ENCODE measurements around the gene AARS1. TPM values are rescaled to one million over a fixed set of nuclear protein-coding genes. Genes with fewer than 3 reads are reported as not detected.

The AARS1 gene
- total and polyA plus RNA-seq, 2 of the 8 experiments (the other 6 are each of a cell fraction or from before 2014, with no cell fraction given) = 130 to 235 TPM

DNA sequence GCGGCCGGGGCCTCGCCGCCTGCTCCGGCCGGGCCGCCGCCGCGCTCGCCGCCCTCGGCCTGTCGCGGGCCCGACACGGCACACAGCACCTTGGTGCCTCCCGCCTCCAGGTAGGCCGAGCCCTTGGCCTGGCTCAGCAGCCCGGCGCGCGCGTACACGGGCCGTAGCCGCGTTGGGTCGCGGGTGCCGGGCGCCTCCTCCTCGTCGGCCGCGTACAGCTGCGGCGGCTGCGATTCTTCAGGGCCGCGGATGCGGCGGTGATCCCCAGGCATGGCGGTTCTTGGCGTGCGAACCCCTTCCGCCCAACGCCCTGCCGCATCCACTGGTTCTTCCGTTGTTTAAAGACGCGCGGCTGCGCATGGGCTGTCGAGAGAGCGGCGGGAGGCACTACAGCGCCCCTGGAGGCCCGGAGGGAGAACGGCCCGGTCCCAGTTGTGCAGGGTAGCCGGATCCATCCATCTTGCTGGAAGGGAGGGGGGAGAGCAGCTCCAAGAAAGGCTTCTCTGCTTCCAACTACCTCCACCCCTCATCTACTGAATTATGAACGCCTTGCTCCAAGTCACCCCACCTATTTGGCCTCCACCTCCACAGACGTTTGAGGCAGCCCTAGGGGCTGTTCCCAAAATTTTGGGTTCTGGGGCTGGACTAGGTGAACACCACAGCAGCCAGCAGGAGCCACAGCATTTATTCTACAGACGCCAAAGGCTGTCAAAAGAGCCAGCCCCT, 37.5 kb downstream of the AARS1 start, which contains the start of gene EXOSC6 (continued):
- TF ChIP-seq ZNF274 (IDR thresholded peaks at IDR 0.05; ENCODE audit: borderline replicate concordance, extremely low read depth, low read length) = no peak
- TF ChIP-seq, protein P1, sequence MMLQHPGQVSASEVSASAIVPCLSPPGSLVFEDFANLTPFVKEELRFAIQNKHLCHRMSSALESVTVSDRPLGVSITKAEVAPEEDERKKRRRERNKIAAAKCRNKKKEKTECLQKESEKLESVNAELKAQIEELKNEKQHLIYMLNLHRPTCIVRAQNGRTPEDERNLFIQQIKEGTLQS (IDR thresholded peaks at IDR 0.05; ENCODE audit: insufficient read depth, low read depth, low read length) = no peak
- peak; percentile 37; the same call in 1 of the 2 replicates for TF ChIP-seq GABPA (IDR thresholded peaks at IDR 0.05; ENCODE audit: borderline replicate concordance, insufficient read depth, low read length)
- TF ChIP-seq RBBP5 (IDR thresholded peaks at IDR 0.05; ENCODE audit: borderline replicate concordance, low read depth, low read length) = no peak
- TF ChIP-seq, protein P2, sequence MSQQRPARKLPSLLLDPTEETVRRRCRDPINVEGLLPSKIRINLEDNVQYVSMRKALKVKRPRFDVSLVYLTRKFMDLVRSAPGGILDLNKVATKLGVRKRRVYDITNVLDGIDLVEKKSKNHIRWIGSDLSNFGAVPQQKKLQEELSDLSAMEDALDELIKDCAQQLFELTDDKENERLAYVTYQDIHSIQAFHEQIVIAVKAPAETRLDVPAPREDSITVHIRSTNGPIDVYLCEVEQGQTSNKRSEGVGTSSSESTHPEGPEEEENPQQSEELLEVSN (IDR thresholded peaks at IDR 0.05) = peak; percentile 28; the same call in 1 of the 2 replicates
- TF ChIP-seq, protein P3, sequence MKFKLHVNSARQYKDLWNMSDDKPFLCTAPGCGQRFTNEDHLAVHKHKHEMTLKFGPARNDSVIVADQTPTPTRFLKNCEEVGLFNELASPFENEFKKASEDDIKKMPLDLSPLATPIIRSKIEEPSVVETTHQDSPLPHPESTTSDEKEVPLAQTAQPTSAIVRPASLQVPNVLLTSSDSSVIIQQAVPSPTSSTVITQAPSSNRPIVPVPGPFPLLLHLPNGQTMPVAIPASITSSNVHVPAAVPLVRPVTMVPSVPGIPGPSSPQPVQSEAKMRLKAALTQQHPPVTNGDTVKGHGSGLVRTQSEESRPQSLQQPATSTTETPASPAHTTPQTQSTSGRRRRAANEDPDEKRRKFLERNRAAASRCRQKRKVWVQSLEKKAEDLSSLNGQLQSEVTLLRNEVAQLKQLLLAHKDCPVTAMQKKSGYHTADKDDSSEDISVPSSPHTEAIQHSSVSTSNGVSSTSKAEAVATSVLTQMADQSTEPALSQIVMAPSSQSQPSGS (IDR thresholded peaks at IDR 0.05; ENCODE audit: low read length) = peak; percentile 87; the same call in 1 of the 2 replicates
- no peak for TF ChIP-seq KDM1A (IDR thresholded peaks at IDR 0.05; ENCODE audit: borderline replicate concordance, low read length)
- TF ChIP-seq JUND (IDR thresholded peaks at IDR 0.05; ENCODE audit: low read length) = peak; percentile 66; the same call in 1 of the 2 replicates
- TF ChIP-seq SAP30 (IDR thresholded peaks at IDR 0.05; ENCODE audit: insufficient read depth, insufficient replicate concordance, low read length) = no peak
- TF ChIP-seq, protein P4, sequence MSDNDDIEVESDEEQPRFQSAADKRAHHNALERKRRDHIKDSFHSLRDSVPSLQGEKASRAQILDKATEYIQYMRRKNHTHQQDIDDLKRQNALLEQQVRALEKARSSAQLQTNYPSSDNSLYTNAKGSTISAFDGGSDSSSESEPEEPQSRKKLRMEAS (IDR thresholded peaks at IDR 0.05) = peak; percentile 66
- no peak for TF ChIP-seq JUN (IDR thresholded peaks at IDR 0.05; ENCODE audit: low read depth, low read length)
- TF ChIP-seq CTBP2 (IDR thresholded peaks at IDR 0.05; ENCODE audit: borderline replicate concordance, insufficient read depth, insufficient read length, low read length) = no peak
- peak; percentile 98 for TF ChIP-seq POLR2AphosphoS5 (IDR thresholded peaks at IDR 0.05; ENCODE audit: low read depth, low read length)
- no peak for TF ChIP-seq POU5F1 (IDR thresholded peaks at IDR 0.05; ENCODE audit: low read depth, low read length)
- TF ChIP-seq TAF7 (optimal IDR thresholded peaks at IDR 0.05; ENCODE audit: borderline replicate concordance, low read depth, low read length) = peak; percentile 90
- no peak for TF ChIP-seq SIX5 (IDR thresholded peaks at IDR 0.05; ENCODE audit: low read depth, low read length)
- TF ChIP-seq KDM4A (IDR thresholded peaks at IDR 0.05; ENCODE audit: low read depth, low read length, severe bottlenecking) = peak; percentile 34
- no peak for TF ChIP-seq SUZ12 (IDR thresholded peaks at IDR 0.05; ENCODE audit: low read length)
- TF ChIP-seq CHD1 (IDR thresholded peaks at IDR 0.05; ENCODE audit: low read depth, low read length) = no peak; the same call in 1 of the 2 replicates
- no peak for TF ChIP-seq RFX5 (IDR thresholded peaks at IDR 0.05; ENCODE audit: borderline replicate concordance, low read depth, low read length)

Measured in H1 (cell line).